NT2/D1 (cell line): ENCODE results near the gene STOX2.

Source experiments
- DNase-seq: peaks from one replicate; pipeline ENCODE4 v3.0.0-alpha.2; 2011; ENCODE audit warnings: low read depth, low spot score
- H3K27me3 ChIP-seq: 2 replicates; pipeline ENCODE4 v1.6.0; 2011; ENCODE audit warnings: mild to moderate bottlenecking; ENCODE audit not compliant: insufficient read length, insufficient read depth
- H3K36me3 ChIP-seq: 2 replicates; pipeline ENCODE4 v1.6.1; 2011; ENCODE audit warnings: mild to moderate bottlenecking, low read length, mixed read lengths; ENCODE audit not compliant: insufficient read depth, insufficient read length
- H3K4me1 ChIP-seq: 2 replicates; pipeline ENCODE4 v1.5.1; 2011; ENCODE audit not compliant: insufficient read depth, insufficient read length
- H3K4me3 ChIP-seq: 2 replicates; pipeline ENCODE4 v1.5.1; 2011; ENCODE audit warnings: low read depth; ENCODE audit not compliant: insufficient read length
- H3K9ac ChIP-seq: 2 replicates; pipeline ENCODE4 v1.6.0; 2011; ENCODE audit warnings: low read depth; ENCODE audit not compliant: insufficient read length
- H3K9me3 ChIP-seq: 2 replicates; pipeline ENCODE4 v1.5.1; 2011; ENCODE audit warnings: mild to moderate bottlenecking, low read length; ENCODE audit not compliant: insufficient read depth
- SUZ12 ChIP-seq: IDR thresholded peaks from 2 replicates; pipeline ENCODE4 v1.6.1; 2011; ENCODE audit not compliant: insufficient read length, insufficient read depth; ENCODE audit errors: extremely low read depth
- YY1 ChIP-seq: IDR thresholded peaks from 2 replicates; pipeline ENCODE4 v1.6.1; 2011; ENCODE audit not compliant: insufficient read length, insufficient read depth
- ZNF274 ChIP-seq: IDR thresholded peaks from 2 replicates; pipeline ENCODE4 v1.6.1; 2011; ENCODE audit warnings: mild to moderate bottlenecking, low read depth, low read length

Gene STOX2

DNA sequence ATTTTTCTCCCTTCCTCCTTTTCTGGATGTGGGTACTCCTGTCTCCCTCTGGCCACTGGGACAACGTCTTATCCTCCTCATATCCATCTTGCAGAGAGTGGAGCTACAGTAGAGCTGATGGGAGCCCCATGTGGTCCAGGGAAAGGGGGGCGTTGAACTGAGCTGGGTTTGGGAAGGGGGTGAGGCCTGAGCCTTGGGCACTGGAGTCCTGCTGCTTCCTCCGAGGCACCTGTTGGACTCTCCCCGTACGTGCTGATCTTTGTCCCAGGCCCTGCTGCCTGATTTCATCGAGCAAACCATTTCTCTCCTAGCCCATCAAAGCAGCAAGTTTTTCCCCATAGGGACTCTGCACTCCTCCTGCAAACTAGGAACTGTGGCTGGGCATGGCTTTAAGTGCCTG lies 94.3 kb downstream of the STOX2 start:
- TF ChIP-seq YY1 (no peak), ZNF274 (no peak), SUZ12 (no peak)
- Histone ChIP-seq H3K36me3 (peaks cover 13% of the 10 kb centered on the region), H3K9ac (no peak overlapping the region), H3K9me3 (no peaks in the 10 kb centered on the region), H3K4me3 (no peak overlapping the region), H3K27me3 (no peaks in the 10 kb centered on the region), H3K4me1 (no peaks in the 10 kb centered on the region)
- no peak for DNase-seq

DNA sequence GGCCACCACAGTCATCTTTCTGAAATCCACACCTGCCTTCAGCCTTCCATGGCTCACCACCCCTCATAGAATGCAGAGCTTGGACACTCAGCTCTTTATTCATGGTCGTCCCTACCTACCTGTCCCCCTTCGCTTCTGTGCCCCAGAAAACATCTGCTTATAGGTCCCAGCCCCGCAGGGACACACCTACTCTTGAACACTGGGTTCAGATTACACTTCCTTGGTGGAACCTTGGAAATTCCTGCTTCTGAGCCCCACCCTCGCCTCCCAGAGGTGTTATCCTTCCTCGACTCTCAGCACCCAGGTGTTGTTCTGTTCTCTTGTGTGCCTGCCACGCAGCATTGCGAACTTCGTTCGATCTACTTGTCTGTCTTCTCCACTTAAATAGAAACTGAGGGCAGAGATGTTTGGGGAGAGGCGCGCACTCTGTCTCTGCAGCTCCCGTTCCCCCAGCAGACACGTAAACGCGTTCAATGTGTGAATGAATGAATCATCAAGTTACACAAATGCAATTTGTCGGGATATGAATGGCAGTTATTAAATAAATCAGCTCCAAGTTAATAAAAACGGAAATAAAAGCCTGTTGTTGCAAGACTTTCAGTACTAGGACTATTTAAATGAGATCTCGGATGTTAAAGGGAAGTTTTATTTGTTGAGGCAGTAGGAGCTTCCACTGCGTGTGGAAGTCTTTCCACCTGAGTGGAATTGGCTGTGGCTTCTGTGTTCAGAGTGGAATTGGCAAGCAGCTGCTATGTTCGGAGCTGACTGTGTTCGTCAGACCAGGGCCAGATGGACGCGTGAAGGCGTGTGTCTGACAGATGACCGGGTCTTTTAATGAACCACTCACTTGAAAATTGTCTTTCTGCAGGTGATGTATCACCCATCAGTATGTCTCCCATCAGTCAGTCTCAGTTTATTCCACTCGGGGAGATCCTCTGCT lies 95.6 kb downstream of the STOX2 start:
- Histone ChIP-seq H3K36me3 (peaks cover 15% of the 10 kb centered on the region), H3K9me3 (no peaks in the 10 kb centered on the region), H3K4me3 (no peak overlapping the region), H3K4me1 (no peaks in the 10 kb centered on the region), H3K9ac (no peak overlapping the region), H3K27me3 (no peaks in the 10 kb centered on the region)
- DNase-seq: no peak
- TF ChIP-seq YY1: no peak
- TF ChIP-seq ZNF274: no peak
- no peak for TF ChIP-seq SUZ12

DNA sequence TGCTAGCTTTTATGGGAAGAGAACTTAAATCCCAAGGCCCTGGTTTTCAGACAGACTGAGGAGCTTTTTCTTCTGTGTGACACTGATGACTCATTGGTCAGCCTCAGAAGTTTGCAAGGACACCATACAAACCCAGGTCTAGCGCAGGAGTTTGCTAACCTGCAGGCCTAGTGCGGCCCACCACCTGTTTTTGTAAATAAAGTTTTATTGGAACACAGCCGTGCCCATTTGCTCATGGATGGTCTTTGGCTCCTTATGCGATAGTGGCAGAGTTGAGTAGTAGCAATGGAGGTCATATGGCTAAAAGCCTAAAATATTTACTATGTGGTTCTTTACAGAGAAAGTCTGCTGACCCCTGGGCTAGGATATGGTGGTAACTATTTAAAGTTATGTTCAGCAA lies 98.3 kb downstream of the STOX2 start:
- Histone ChIP-seq H3K27me3 (no peaks in the 10 kb centered on the region), H3K9ac (no peak overlapping the region), H3K4me1 (no peaks in the 10 kb centered on the region), H3K9me3 (no peaks in the 10 kb centered on the region), H3K36me3 (peaks cover 20% of the 10 kb centered on the region), H3K4me3 (no peak overlapping the region)
- no peak for DNase-seq
- TF ChIP-seq ZNF274 (no peak), YY1 (no peak), SUZ12 (no peak)

DNA sequence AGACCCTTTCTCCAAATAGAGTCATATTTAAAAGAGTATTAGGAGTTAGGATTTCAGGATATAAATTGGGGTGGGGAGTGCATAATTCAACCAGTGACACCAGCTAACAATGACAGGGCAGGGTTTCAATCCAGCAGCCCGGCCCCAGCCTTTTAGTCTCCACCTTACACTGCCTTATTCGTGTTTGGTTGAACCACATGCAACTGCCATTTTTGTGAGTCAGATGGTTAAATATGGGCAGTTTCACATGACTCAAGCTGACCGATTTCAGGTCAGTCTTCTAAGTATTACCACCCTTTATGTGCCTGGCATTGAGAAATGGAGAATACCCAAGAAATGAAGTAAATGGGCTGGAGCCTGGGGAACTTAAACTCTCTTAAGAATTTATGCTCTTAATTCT lies 102.8 kb downstream of the STOX2 start:
- H3K4me3 ChIP-seq: no peak overlapping the region
- peaks cover 28% of the 10 kb centered on the region for H3K36me3 ChIP-seq
- no peaks in the 10 kb centered on the region for H3K9me3 ChIP-seq
- no peak for TF ChIP-seq YY1
- TF ChIP-seq SUZ12: no peak
- TF ChIP-seq ZNF274: no peak
- H3K4me1 ChIP-seq: no peaks in the 10 kb centered on the region
- no peaks in the 10 kb centered on the region for H3K27me3 ChIP-seq
- DNase-seq: no peak
- H3K9ac ChIP-seq: no peak overlapping the region

DNA sequence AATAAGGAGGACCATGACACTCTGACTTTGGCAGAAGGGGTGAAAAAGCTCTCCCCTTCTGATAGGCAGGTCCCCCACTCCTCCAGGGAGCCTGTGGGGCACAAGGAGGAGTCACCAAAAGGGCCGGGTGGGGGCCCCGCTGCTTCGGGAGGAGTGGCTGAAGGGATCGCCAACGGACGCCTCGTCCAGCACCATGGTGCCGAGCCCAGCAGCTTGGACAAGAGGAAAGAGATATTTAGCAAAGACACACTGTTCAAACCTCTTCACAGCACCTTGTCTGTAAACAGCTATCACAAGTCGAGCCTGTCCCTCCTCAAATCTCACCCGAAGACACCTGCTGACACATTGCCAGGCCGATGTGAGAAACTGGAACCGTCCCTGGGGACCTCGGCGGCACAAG lies 105.6 kb downstream of the STOX2 start:
- TF ChIP-seq SUZ12: no peak
- TF ChIP-seq ZNF274: no peak
- no peak for TF ChIP-seq YY1
- no peak for DNase-seq
- no peak overlapping the region for H3K9ac ChIP-seq
- no peaks in the 10 kb centered on the region for H3K9me3 ChIP-seq
- H3K36me3 ChIP-seq: peaks cover 23% of the 10 kb centered on the region
- H3K27me3 ChIP-seq: no peaks in the 10 kb centered on the region
- no peak overlapping the region for H3K4me3 ChIP-seq
- H3K4me1 ChIP-seq: no peaks in the 10 kb centered on the region

DNA sequence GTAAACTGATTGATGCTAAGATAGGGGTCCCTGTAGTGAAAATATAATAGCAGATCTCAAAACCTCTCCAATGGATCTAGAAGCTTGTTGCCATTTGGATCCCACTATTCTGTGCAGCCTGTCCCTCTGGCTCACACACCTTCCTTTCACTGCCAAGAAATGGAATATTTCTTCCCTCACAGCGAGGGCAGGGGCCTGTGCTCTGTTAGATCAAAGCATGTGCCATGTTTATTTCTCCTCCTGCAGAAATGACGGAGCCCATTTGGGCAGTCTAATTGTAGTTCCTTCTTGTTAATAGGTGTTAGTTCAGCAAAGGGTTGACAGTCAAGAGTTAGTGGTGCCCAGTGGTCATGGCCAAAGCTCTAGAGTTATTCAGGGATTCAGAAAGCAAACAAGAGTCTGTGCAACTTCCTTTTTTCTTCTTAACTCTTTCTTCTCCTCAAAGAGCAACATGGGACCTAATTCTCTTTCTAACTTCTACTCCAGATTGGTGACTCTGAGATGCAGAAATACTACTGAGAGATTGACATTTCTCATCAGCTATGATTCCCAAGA lies 106.8 kb downstream of the STOX2 start:
- Histone ChIP-seq H3K27me3 (no peaks in the 10 kb centered on the region), H3K4me1 (no peaks in the 10 kb centered on the region), H3K9ac (no peak overlapping the region), H3K36me3 (peaks cover 24% of the 10 kb centered on the region), H3K9me3 (no peaks in the 10 kb centered on the region), H3K4me3 (no peak overlapping the region)
- no peak for DNase-seq
- TF ChIP-seq ZNF274: no peak

DNA sequence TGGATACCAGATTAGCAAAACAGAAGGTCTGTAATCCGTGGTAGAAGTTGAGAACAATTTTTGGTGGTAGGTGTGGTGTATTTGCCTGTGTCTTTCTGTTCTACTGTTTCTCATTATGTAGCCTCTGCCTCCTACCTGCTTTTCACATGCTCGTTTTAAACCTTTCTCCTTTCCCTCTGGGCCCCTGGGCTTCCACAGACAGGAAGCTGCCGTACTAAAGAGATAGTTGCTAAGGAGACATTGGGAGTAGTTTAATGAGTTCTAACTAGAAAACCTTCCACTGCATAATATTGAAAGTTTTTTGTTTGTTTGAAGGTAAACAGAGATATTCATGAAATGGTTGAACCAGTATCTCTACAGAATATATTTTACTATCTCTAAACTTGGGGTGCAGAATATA lies 107.8 kb downstream of the STOX2 start:
- DNase-seq: no peak
- H3K9me3 ChIP-seq: no peaks in the 10 kb centered on the region
- no peaks in the 10 kb centered on the region for H3K4me1 ChIP-seq
- no peak overlapping the region for H3K9ac ChIP-seq
- H3K4me3 ChIP-seq: no peak overlapping the region
- H3K36me3 ChIP-seq: peaks cover 24% of the 10 kb centered on the region
- no peak for TF ChIP-seq YY1
- TF ChIP-seq ZNF274: no peak
- TF ChIP-seq SUZ12: no peak
- no peaks in the 10 kb centered on the region for H3K27me3 ChIP-seq
